Renal cortex interstitium (tissue), 11 donors: ENCODE measurements around the gene B3GNT7. TPM values are rescaled to one million over a fixed set of nuclear protein-coding genes. Genes with fewer than 3 reads are reported as not detected.

Experiments used
- DNase-seq, 11 donors: peaks; one replicate each; pipeline ENCODE4 v3.0.0-alpha.2; 2013; ENCODE audit warnings: low read depth in 9 of 11, low spot score in 4 of 11; ENCODE audit errors: extremely low read depth in 1 of 11
- polyA plus RNA-seq, 3 donors: library from polyadenylated mRNA; unstranded; fragments of 120-200 nt; gene quantifications; one replicate each; pipeline ENCODE4 v1.2.1, GENCODE V29; 2013; ENCODE audit not compliant: insufficient read length in 3 of 3

B3GNT7 gene
- polyA plus RNA-seq, 3 donors = 3.4 to 4.1 (median 3.9) TPM

GRCh38 chr2:231433990-231434389, 38.5 kb downstream of the B3GNT7 start:
- no peak for DNase-seq

- DNase-seq = no peak
Measured at GRCh38 chr2:231436957-231437356, 41.4 kb downstream of the B3GNT7 start.

GRCh38 chr2:231449503-231450054, 54.1 kb downstream of the B3GNT7 start:
- no peak for DNase-seq

- DNase-seq = no peak
Measured at GRCh38 chr2:231450548-231450989, 55.1 kb downstream of the B3GNT7 start.

Other genes with a start within 250 kb of the B3GNT7 start
- gene ARMC9, start 197.1 kb upstream of the B3GNT7 start, polyA plus RNA-seq = 10 to 100 TPM; 27.0 to 30.2 (median 29.1) TPM
- 1,000 to 10,000 TPM in 2 of 3 donors, 100 to 1,000 TPM in 1; 982 to 1,306 (median 1,161) TPM for gene NCL, start 68.8 kb downstream of the B3GNT7 start, polyA plus RNA-seq
- gene NMUR1, start 134.7 kb downstream of the B3GNT7 start, polyA plus RNA-seq = 1 to 10 TPM in 1 of 3 donors, under 1 TPM in 2; 0.42 to 1.0 (median 0.62) TPM
- not detected for gene TEX44, start 197.2 kb downstream of the B3GNT7 start, polyA plus RNA-seq